HT1080 (cell line): ENCODE results near the gene MYOF. TPM values are rescaled to one million over a fixed set of nuclear protein-coding genes. Genes with fewer than 3 reads are reported as not detected.
A peak's percentile ranks its signal among the peaks of the same experiment; 100 is the strongest.
"Not testable (repeated sequence)": the region's sequence is repeated elsewhere in the genome, so short reads cannot be mapped to it uniquely, and the experiment has no call there.

Experiments used
- DNase-seq: peaks from one replicate; pipeline ENCODE4 v3.0.0-alpha.2; 2015; ENCODE audit warnings: low read depth
- total RNA-seq: library from RNA; depleted of rRNA; stranded (reverse); fragments of >200 nt; shearing (Covaris generic); gene quantifications from 2 replicates; pipeline ENCODE4 v1.2.3, GENCODE V29; 2014

The MYOF gene
- total RNA-seq, 1 experiment from 2014 or later, result 85.0 TPM

- no peak for DNase-seq
Measured at GRCh38 chr10:93478873-93479272, 3.3 kb downstream of the MYOF start.

GRCh38 chr10:93476756-93477155 lies 5.4 kb downstream of the MYOF start:
- DNase-seq, result no peak

GRCh38 chr10:93475871-93476270 lies 6.3 kb downstream of the MYOF start:
- DNase-seq, result peak; percentile 95

GRCh38 chr10:93475227-93475626 lies 6.9 kb downstream of the MYOF start:
- DNase-seq, result no peak

- DNase-seq, result no peak
Measured at GRCh38 chr10:93473804-93474472, 8.2 kb downstream of the MYOF start.

- DNase-seq, result no peak
Measured at GRCh38 chr10:93473161-93473560, 9.0 kb downstream of the MYOF start.

- peak; percentile 98 for DNase-seq
Measured at GRCh38 chr10:93471110-93471651, 11.0 kb downstream of the MYOF start.

GRCh38 chr10:93469454-93469853 lies 12.7 kb downstream of the MYOF start:
- no peak for DNase-seq

- peak; percentile 98 for DNase-seq
Measured at GRCh38 chr10:93468461-93469213, 13.5 kb downstream of the MYOF start.

GRCh38 chr10:93467635-93468034 lies 14.5 kb downstream of the MYOF start:
- DNase-seq, result not testable (repeated sequence)

GRCh38 chr10:93465806-93466675 lies 16.1 kb downstream of the MYOF start:
- DNase-seq, result peak; percentile 99

GRCh38 chr10:93464776-93465388 lies 17.3 kb downstream of the MYOF start:
- peak; percentile 31 for DNase-seq

GRCh38 chr10:93463723-93464476 lies 18.2 kb downstream of the MYOF start:
- DNase-seq, result peak; percentile 40

GRCh38 chr10:93462881-93463280 lies 19.3 kb downstream of the MYOF start:
- peak; percentile 96 for DNase-seq

GRCh38 chr10:93462371-93462770 lies 19.8 kb downstream of the MYOF start:
- DNase-seq, result no peak

- peak; percentile 85 for DNase-seq
Measured at GRCh38 chr10:93461807-93462178, 20.3 kb downstream of the MYOF start.

GRCh38 chr10:93461109-93461806 lies 20.9 kb downstream of the MYOF start:
- no peak for DNase-seq

- DNase-seq, result no peak
Measured at GRCh38 chr10:93459466-93459865, 22.7 kb downstream of the MYOF start.

- peak; percentile 100 for DNase-seq
Measured at GRCh38 chr10:93458821-93459257, 23.3 kb downstream of the MYOF start.

GRCh38 chr10:93457511-93457910 lies 24.6 kb downstream of the MYOF start:
- DNase-seq, result no peak
